ENCODE measurements around the gene CASP10. TPM values are rescaled to one million over a fixed set of nuclear protein-coding genes. Genes with fewer than 3 reads are reported as not detected.
A peak's percentile ranks its signal among the peaks of the same experiment; 100 is the strongest.

The CASP10 gene
- total and polyA plus RNA-seq, 8 donors = 2.6 to 34.9 (median 9.6) TPM

DNA sequence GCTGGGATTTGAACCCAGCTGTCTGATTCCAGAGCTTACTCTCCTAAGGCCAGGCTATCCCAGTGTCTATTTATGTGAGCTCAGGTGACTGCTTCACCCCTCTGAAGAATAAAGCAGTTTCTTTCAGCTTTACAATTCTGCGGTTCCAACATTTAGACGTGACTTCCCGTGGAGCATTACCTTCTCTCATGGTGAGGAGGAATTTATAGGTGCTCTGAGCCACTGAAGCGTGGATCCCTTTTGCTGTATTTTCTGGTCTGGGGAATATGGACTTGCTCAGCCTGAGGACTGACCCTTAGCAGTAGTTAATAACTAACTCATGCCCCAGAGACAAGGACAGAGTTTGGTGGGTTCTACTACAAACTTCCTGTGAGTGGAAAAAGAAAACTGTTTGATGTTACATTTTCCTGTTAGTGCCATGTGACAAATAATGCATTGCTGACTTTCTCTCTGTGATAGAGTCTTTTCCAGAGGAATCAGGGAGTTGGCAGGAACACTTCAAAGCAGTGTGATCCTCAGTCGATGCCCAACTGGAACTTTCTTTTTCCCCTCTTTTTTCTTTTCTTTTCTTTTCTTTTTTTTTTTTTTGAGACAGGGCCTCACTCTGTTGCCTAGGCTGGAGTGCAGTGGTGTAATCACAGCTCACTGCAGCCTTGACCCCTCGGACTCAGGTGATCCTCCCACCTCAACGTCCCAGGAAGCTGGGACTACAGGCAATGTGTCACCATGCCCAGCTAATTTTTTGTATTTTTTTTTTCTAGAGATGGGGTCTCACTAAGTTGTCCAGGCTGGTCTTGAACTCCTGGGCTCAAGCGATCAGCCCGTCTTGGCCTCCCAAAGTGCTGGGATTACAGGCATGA is 21.9 kb downstream of the CASP10 start:
- no peaks in the 10 kb centered on the region for H3K27me3 ChIP-seq
- no peak for TF ChIP-seq EP300 (IDR thresholded peaks at IDR 0.05)
- TF ChIP-seq POLR2AphosphoS5 (IDR thresholded peaks at IDR 0.05) = no peak
- TF ChIP-seq, protein P1, sequence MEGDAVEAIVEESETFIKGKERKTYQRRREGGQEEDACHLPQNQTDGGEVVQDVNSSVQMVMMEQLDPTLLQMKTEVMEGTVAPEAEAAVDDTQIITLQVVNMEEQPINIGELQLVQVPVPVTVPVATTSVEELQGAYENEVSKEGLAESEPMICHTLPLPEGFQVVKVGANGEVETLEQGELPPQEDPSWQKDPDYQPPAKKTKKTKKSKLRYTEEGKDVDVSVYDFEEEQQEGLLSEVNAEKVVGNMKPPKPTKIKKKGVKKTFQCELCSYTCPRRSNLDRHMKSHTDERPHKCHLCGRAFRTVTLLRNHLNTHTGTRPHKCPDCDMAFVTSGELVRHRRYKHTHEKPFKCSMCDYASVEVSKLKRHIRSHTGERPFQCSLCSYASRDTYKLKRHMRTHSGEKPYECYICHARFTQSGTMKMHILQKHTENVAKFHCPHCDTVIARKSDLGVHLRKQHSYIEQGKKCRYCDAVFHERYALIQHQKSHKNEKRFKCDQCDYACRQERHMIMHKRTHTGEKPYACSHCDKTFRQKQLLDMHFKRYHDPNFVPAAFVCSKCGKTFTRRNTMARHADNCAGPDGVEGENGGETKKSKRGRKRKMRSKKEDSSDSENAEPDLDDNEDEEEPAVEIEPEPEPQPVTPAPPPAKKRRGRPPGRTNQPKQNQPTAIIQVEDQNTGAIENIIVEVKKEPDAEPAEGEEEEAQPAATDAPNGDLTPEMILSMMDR (IDR thresholded peaks at IDR 0.05) = no peak
- TF ChIP-seq POLR2A (IDR thresholded peaks at IDR 0.05) = no peak
- H3K36me3 ChIP-seq = peaks cover 12 to 66% (median 36%) of the 10 kb centered on the region in 4 donors
- H3K9me3 ChIP-seq = no peaks in the 10 kb centered on the region
- peaks cover 0 to 19% (median 0%) of the 10 kb centered on the region in 4 donors for H3K4me1 ChIP-seq
- peak overlapping the region in 1 of 5 donors; percentile 39 for H3K27ac ChIP-seq
- DNase-seq = no peak
- WGBS, 5 donors = 86 to 90% (median 87%) methylated on average over 9 of the region's 9 CpGs
- no peak overlapping the region for H3K4me3 ChIP-seq
- intact Hi-C loops (cut with DNase I; ENCODE audit: low total_unique reads) = no loop called here

DNA sequence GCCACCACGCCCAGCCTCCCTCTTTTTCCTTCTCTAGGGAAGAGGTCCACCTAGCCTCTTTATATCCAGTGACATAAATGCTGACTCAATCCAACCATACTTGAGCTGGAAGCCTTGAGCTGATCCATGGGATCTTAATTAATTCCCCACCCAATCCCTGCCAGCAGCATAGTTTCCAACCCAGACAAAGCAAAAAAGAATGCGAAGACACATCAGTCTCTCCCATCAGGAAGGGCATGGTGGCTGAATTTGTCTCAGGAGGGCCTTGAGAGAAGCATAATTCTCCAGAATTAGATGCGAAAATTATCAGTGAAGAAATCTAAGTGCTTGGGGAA is 22.5 kb downstream of the CASP10 start:
- Histone ChIP-seq H3K36me3 (peaks cover 14 to 66% (median 33%) of the 10 kb centered on the region in 4 donors), H3K4me3 (no peak overlapping the region), H3K4me1 (peaks cover 0 to 19% (median 0%) of the 10 kb centered on the region in 4 donors), H3K27ac (no peak overlapping the region), H3K9me3 (no peaks in the 10 kb centered on the region), H3K27me3 (no peaks in the 10 kb centered on the region)
- intact Hi-C loops (cut with DNase I; ENCODE audit: low total_unique reads) = no loop called here
- WGBS, 5 donors = 76 to 92% (median 89%) methylated on average over 3 of the region's 3 CpGs
- TF ChIP-seq EP300 (IDR thresholded peaks at IDR 0.05) (no peak), POLR2AphosphoS5 (IDR thresholded peaks at IDR 0.05) (no peak), POLR2A (IDR thresholded peaks at IDR 0.05) (no peak)
- TF ChIP-seq, protein P1 (IDR thresholded peaks at IDR 0.05) = no peak
- DNase-seq = no peak

DNA sequence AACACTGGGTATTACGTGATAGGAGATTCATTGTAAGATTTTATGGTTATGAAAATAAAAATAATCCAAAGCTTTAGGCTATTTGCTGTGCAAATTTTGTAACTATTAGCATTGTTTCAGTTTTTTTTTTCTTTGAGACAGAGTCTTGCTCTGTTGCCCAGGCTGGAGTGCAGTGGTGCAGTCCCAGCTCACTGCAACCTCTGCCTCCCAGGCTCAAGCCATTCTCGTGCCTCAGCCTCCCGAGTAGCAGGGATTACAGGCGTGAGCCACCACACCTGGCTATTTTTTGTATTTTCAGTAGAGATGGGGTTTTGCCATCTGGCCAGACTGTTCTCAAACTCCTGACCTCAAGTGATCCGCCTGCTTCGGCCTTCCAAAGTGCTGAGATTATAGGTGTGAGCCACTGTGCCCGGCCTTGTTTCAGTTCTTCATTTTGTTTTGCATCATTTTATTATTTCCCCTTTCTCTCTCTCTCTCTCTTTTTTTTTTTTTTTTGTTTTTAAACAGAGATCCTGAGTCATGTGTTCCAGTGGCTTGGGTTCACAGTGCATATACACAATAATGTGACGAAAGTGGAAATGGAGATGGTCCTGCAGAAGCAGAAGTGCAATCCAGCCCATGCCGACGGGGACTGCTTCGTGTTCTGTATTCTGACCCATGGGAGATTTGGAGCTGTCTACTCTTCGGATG is 25.8 kb downstream of the CASP10 start:
- Histone ChIP-seq H3K27ac (peak overlapping the region in 2 of 5 donors; percentile 54 to 65), H3K9me3 (no peaks in the 10 kb centered on the region), H3K4me3 (no peak overlapping the region), H3K27me3 (no peaks in the 10 kb centered on the region), H3K36me3 (peaks cover 9 to 50% (median 23%) of the 10 kb centered on the region in 4 donors), H3K4me1 (peaks cover 0 to 10% (median 0%) of the 10 kb centered on the region in 4 donors)
- intact Hi-C loops (cut with DNase I; ENCODE audit: low total_unique reads) = no loop called here
- no peak for DNase-seq
- TF ChIP-seq POLR2AphosphoS5 (IDR thresholded peaks at IDR 0.05) = no peak
- no peak for TF ChIP-seq POLR2A (IDR thresholded peaks at IDR 0.05)
- TF ChIP-seq, protein P1 (IDR thresholded peaks at IDR 0.05) = no peak
- no peak for TF ChIP-seq EP300 (IDR thresholded peaks at IDR 0.05)
- 83 to 95% (median 89%) methylated on average over 12 of the region's 12 CpGs for WGBS, 5 donors

DNA sequence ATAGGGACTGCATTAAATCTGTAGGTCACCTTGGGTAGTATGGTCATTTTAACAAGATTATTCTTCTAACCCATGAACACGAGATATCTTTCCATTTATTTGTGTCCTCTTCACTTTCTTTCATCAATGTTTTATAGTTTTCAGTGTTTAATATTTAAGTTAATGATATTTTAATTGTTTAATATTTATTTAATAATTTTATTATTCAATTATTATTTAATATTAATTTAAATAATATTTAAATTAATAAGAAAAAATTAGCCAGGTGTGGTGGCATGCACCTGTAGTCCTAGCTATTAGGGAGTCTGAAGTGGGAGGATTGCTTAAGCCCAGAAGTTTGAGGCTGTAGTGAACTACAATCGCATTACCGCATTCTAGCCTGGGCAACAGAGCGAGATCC is 33.0 kb downstream of the CASP10 start:
- H3K27me3 ChIP-seq = no peaks in the 10 kb centered on the region
- H3K4me1 ChIP-seq = peaks cover 0 to 20% (median 17%) of the 10 kb centered on the region in 4 donors
- no peak for DNase-seq
- intact Hi-C loops (cut with DNase I; ENCODE audit: low total_unique reads) = no loop called here
- TF ChIP-seq POLR2AphosphoS5 (IDR thresholded peaks at IDR 0.05) (no peak), POLR2A (IDR thresholded peaks at IDR 0.05) (no peak), EP300 (IDR thresholded peaks at IDR 0.05) (no peak)
- TF ChIP-seq, protein P1 (IDR thresholded peaks at IDR 0.05) = no peak
- H3K4me3 ChIP-seq = no peak overlapping the region
- peaks cover 7 to 39% (median 26%) of the 10 kb centered on the region in 4 donors for H3K36me3 ChIP-seq
- WGBS, 5 donors = 92 to 98% (median 97%) methylated on average over 4 of the region's 4 CpGs
- H3K27ac ChIP-seq = no peak overlapping the region
- no peaks in the 10 kb centered on the region for H3K9me3 ChIP-seq

All from stomach (tissue), 9 donors.